GM08714 (cell line): Measurements from ENCODE around the gene SEC23B.

ENCODE experiments used
- H3K4me3 ChIP-seq: fragments of 200-500 bp; sonication (Bioruptor generic); 2 replicates; pipeline ENCODE4 v1.5.1; 2014; ENCODE audit warnings: mild to moderate bottlenecking, low read length, inconsistent platforms
- ZNF274 ChIP-seq: IDR thresholded peaks from 2 replicates; pipeline ENCODE4 v1.6.1; 2012; ENCODE audit warnings: mild to moderate bottlenecking, low read depth, low read length

Gene SEC23B

DNA sequence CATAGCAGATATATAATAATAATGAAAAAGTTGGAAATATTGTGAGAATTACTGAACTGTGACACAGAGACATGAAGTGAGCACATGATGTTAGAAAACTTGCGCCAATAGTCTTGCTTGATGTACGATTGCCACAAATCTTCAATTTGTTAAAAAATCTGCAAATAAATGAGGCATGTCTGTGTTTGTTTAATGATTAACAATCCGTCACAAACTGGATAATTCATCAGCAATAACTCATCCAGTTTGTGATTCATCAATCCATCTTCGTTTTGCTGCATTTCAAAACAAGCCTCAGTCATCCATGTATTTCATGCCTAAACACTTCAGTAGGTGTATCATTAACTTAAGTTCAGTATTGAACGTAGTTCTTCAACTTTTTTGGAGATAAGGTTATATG lies 34.0 kb downstream of the SEC23B start:
- no peak overlapping the region for H3K4me3 ChIP-seq
- TF ChIP-seq ZNF274, result no peak

- no peak overlapping the region for H3K4me3 ChIP-seq
- no peak for TF ChIP-seq ZNF274
Measured at GRCh38 chr20:18543216-18543615, 35.5 kb downstream of the SEC23B start.

DNA sequence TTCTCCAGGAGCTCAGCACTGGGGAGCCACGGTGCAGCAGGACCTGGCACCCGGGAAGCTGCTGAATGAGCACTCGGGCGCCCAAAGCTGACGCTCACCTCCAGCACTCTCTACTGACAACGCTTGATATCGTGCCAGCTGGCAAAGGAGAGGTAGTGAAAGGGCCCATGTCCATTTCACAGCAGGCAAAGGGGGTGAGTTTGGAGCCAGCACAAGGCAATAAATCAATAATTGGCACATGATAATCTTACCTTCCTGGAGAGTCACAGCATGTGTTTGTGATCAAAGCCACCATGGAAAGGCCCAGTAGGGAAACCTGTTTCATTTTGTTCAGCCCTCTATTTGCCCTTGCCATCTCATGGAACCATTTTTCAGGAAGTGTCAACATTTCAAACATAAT lies 36.2 kb downstream of the SEC23B start:
- no peak for TF ChIP-seq ZNF274

DNA sequence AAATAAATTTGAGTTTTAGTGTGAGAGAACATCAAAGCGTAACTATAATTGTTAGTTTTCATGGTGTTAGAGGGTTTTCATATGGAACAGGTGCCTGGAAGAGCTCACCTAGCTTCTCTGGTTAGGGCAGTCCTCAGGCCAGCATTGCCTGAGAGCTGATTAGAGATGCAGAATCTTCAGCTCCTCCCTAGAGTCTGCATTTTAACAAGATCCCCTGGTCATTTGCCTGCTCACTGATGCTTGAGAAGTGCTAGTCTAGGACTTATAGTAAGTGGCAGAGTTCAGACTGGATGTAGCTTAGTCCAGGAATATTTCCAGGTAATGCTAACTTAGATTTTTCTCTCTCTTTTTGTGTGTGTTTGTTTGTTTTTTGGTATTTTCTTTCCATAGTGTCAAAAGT lies 37.8 kb downstream of the SEC23B start:
- H3K4me3 ChIP-seq, result no peak overlapping the region
- no peak for TF ChIP-seq ZNF274

More for the DNA sequence above, 36.2 kb downstream of the SEC23B start:
- no peak overlapping the region for H3K4me3 ChIP-seq

- no peak overlapping the region for H3K4me3 ChIP-seq
- TF ChIP-seq ZNF274, result no peak
Measured at GRCh38 chr20:18548465-18548864, 40.7 kb downstream of the SEC23B start.

GRCh38 chr20:18553746-18554145 lies 46.0 kb downstream of the SEC23B start:
- H3K4me3 ChIP-seq, result no peak overlapping the region
- TF ChIP-seq ZNF274, result no peak

DNA sequence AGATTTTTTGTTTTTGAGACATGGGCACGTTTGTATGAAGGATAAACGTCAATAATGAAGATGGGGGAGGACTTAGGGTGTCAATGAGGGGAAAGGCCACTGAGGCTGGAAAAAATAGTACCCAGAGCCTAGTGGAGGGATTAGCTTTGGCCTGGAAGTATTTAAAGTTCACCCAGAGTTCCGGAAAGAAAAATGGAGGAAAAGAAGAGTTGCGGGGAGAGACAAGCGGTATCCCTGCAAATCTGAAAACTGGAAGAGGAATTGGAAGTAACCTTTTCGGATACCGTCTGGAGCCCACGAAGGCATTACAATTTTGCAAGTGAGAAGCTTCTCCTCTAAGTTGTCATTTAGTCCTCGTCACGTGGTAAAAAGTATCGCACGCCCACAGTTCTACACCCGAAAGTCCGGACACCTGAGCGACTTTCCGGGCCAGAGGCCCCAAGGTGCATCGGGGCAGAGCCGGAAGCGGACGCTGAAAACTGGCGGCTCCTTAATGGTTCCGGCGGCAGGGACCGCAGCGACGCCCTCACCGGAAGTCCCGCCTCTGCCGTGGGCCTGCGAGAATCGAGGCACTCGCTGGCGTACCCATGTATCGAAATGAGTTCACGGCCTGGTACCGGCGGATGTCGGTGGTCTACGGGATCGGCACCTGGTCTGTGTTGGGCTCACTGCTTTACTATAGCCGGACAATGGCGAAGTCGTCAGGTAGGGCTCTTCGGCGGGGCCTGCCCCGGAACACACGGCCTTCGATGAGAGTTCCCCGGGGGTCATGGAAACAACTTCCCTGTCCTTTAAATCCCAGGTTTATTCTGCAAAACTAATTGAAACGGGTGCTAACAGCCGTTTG lies 59.4 kb downstream of the SEC23B start, which contains the start of gene SMIM26:
TSS of gene SMIM26 (plus strand) at position 541 of the 847 bp plus-strand sequence. CDS start at position 588, 47 bp downstream.
- H3K4me3 ChIP-seq, result peak within 1 kb of the TSS; percentile 97

GRCh38 chr20:18567739-18568091 lies 60.0 kb downstream of the SEC23B start:
- peak overlapping the region; percentile 97 for H3K4me3 ChIP-seq
- TF ChIP-seq ZNF274, result no peak

More for the DNA sequence above, 59.4 kb downstream of the SEC23B start, which contains the start of gene SMIM26:
- no peak for TF ChIP-seq ZNF274

DNA sequence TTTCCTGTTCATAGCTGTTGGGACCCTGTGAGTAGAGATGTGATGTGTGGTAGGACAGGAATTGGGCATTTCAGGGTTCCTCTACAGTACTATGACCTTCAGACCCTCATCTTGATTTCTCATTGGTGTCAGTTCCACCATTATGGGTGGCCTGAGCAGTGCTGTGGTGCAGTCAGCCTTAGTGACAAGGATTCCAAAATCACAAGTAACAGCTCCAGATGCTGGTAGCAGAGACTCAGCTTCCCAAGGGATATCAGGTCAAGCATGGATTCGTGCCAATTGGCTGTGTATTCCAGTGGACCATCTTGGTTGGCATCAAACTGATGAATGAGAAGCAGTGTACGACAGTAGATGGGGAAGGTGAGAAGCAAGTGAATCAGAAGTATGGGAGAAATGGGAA lies 63.3 kb downstream of the SEC23B start:
- H3K4me3 ChIP-seq, result no peak overlapping the region
- no peak for TF ChIP-seq ZNF274

- no peak for TF ChIP-seq ZNF274
- no peak overlapping the region for H3K4me3 ChIP-seq
Measured at GRCh38 chr20:18571578-18571977, 63.8 kb downstream of the SEC23B start.

DNA sequence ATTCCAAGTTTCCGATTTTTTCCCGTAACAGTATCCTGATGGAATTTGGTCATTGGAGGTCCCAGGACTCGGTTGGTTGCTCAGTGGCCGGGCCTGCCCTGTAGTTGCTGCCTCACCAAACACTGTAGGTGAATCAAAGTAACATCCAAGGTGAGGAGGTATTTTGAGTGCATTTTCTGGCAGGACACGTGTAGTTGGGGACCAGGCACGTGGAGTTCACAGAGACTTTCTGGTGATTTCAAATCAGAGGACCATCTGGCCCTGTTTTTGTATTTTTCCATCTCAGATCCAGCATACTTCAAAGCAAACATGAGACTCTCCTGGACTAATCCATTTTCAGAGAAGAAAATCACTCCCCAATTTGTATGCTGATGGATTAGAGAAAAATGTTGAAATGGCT lies 70.2 kb downstream of the SEC23B start:
- TF ChIP-seq ZNF274, result no peak
- H3K4me3 ChIP-seq, result no peak overlapping the region

GRCh38 chr20:18578581-18578980 lies 70.8 kb downstream of the SEC23B start:
- TF ChIP-seq ZNF274, result no peak
- H3K4me3 ChIP-seq, result no peak overlapping the region

DNA sequence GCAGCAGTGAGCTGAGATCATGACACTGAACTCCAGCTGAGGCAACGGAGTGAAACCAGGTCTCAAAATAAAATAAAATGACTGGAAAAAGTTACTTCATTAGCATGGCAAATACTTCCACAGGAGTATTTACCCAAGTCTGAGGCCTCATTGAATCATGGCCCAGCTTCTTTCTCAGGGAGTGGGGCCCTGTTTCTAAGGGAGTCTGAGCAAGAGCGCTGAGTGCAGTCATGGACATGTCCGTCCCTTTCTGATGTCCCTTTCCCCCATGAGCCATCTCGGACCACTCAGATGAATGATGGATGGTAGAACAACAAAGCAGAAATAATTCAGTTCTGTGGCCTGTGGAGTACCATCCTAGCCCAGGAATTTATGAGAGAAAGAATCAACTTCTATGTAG lies 72.3 kb downstream of the SEC23B start:
- H3K4me3 ChIP-seq, result no peak overlapping the region
- no peak for TF ChIP-seq ZNF274

DNA sequence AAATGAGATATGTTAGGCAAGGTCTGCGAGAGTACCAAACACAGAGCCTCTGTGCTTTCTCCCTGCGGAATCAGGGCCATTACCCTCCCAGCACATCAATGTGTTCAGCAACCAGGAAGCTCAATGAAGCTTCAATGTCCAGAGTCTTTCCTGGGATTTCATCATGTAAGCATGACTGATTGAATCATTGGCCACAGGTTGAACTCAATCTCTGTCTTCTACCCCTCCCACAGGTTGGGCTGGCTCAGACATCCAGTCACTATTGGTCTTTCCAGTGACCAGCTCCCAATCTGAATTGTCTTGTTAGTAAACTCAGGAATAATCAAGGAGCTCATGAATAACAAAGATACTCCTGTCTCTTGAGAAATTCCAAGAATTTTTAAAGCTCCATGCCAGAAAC lies 77.4 kb downstream of the SEC23B start:
- no peak for TF ChIP-seq ZNF274
- H3K4me3 ChIP-seq, result no peak overlapping the region

GRCh38 chr20:18587665-18588573 lies 80.2 kb downstream of the SEC23B start, which contains the start of gene DTD1:
Gene DTD1, plus strand, starts transcription at chr20:18588054. Its CDS starts 19 bp downstream, at chr20:18588073.
- no peak for TF ChIP-seq ZNF274
- peak within 1 kb of the TSS; percentile 66 for H3K4me3 ChIP-seq

- peak overlapping the region; percentile 66 for H3K4me3 ChIP-seq
- no peak for TF ChIP-seq ZNF274
Measured at GRCh38 chr20:18588574-18588933, 80.8 kb downstream of the SEC23B start.
